Suprapubic skin (tissue), 4 donors: ENCODE data around the gene PRKAG2. TPM values are rescaled to one million over a fixed set of nuclear protein-coding genes. Genes with fewer than 3 reads are reported as not detected.

ENCODE experiments used
- DNase-seq, 2 donors: peaks; one replicate each; pipeline ENCODE4 v3.0.0-alpha.2; 2019; ENCODE audit warnings: low spot score in 2 of 2
- H3K27ac ChIP-seq: fragments of 200-600 bp; sonication (generic); one replicate; pipeline ENCODE4 v1.5.1; 2019
- H3K27me3 ChIP-seq: fragments of 200-600 bp; sonication (generic); one replicate; pipeline ENCODE4 v1.5.1; 2019
- H3K36me3 ChIP-seq: fragments of 200-600 bp; sonication (generic); one replicate; pipeline ENCODE4 v1.5.1; 2019
- H3K4me1 ChIP-seq: fragments of 200-600 bp; sonication (generic); one replicate; pipeline ENCODE4 v1.5.1; 2019
- H3K4me3 ChIP-seq: fragments of 200-600 bp; sonication (generic); one replicate; pipeline ENCODE4 v1.5.1; 2019; ENCODE audit warnings: mild to moderate bottlenecking
- H3K9me3 ChIP-seq: fragments of 200-600 bp; sonication (generic); one replicate; pipeline ENCODE4 v1.5.1; 2019
- EP300 ChIP-seq: sonication (generic); formaldehyde crosslinking; IDR thresholded peaks from one replicate; pipeline ENCODE4 v1.6.1; 2017; ENCODE audit warnings: antibody characterized with exemption
- POLR2A ChIP-seq, 2 donors: fragments of 450-650 bp; IDR thresholded peaks; one replicate each; pipeline ENCODE4 v1.6.1; 2017; ENCODE audit warnings: antibody characterized with exemption in 2 of 2, mild to moderate bottlenecking in 2 of 2, moderate library complexity in 2 of 2
- POLR2AphosphoS5 ChIP-seq, 3 donors: sonication (generic); formaldehyde crosslinking; IDR thresholded peaks; one replicate each; pipeline ENCODE4 v1.6.1; 2017; ENCODE audit warnings: antibody characterized with exemption in 3 of 3
- WGBS: methylation state at CpG from one replicate; pipeline ENCODE4 v1.1.5; 2018; 5-methylcytosine and 5-hydroxymethylcytosine counted together
- total RNA-seq, 4 donors: library from RNA; depleted of rRNA; stranded (reverse); fragments of >200 nt; gene quantifications; one replicate each; pipeline ENCODE4 v1.1.0, GENCODE V29; 2016
- TF ChIP-seq, protein P1 (sequence below), 2 donors: fragments of 200-600 bp in 1 of 2; fragments of 450-650 bp in 1 of 2; sonication (generic) in 1 of 2; IDR thresholded peaks; one replicate each; pipeline ENCODE4 v1.5.1; 2016 to 2019; ENCODE audit warnings: antibody characterized with exemption in 2 of 2, mild to moderate bottlenecking in 1 of 2, moderate library complexity in 1 of 2

Gene PRKAG2
- total RNA-seq, 4 donors from 2014 or later, result 16.5 to 40.0 (median 17.3) TPM

DNA sequence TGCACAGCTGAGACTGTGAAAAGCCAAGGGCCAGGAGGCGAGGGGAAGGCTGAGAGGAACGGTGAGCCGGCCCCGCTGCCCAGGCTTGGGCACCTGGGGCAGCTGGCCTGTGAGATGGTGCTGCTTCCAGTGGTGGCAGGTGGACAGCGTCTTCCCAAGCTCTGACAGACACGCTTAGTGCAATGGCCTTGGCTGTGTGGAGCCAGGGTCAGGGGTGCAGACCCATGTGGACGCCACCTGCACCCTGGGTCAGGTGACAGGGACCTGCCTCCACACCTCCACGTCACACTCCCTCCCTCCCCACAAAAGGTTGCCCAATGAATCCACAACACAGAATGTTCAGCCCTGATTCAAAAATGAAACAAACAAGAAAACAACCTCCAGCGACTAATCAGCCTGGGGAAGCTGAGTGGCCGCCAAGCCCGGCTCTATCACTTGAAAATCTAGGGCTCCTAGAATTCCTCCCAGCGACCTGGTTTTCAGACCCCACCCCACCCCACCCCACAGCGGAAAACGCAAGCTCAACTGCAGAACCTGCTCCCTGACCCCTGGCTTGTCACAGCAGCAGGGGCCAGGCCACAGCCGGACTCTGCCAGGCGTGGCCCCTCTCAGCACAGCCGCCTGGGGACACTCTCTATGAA lies 54.3 kb downstream of the PRKAG2 start:
- H3K9me3 ChIP-seq, result no peaks in the 10 kb centered on the region
- H3K36me3 ChIP-seq, result no peaks in the 10 kb centered on the region
- no peaks in the 10 kb centered on the region for H3K27me3 ChIP-seq
- WGBS, result 68% methylated on average over 12 of the region's 17 CpGs
- no peak overlapping the region for H3K4me3 ChIP-seq
- TF ChIP-seq POLR2AphosphoS5 (IDR thresholded peaks at IDR 0.05), result no peak
- TF ChIP-seq, protein P1, sequence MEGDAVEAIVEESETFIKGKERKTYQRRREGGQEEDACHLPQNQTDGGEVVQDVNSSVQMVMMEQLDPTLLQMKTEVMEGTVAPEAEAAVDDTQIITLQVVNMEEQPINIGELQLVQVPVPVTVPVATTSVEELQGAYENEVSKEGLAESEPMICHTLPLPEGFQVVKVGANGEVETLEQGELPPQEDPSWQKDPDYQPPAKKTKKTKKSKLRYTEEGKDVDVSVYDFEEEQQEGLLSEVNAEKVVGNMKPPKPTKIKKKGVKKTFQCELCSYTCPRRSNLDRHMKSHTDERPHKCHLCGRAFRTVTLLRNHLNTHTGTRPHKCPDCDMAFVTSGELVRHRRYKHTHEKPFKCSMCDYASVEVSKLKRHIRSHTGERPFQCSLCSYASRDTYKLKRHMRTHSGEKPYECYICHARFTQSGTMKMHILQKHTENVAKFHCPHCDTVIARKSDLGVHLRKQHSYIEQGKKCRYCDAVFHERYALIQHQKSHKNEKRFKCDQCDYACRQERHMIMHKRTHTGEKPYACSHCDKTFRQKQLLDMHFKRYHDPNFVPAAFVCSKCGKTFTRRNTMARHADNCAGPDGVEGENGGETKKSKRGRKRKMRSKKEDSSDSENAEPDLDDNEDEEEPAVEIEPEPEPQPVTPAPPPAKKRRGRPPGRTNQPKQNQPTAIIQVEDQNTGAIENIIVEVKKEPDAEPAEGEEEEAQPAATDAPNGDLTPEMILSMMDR (IDR thresholded peaks at IDR 0.05), result no peak
- no peak for TF ChIP-seq EP300
- TF ChIP-seq POLR2A (IDR thresholded peaks at IDR 0.05), result no peak
- no peak overlapping the region for H3K27ac ChIP-seq
- DNase-seq, result no peak
- H3K4me1 ChIP-seq, result peaks cover 32% of the 10 kb centered on the region

DNA sequence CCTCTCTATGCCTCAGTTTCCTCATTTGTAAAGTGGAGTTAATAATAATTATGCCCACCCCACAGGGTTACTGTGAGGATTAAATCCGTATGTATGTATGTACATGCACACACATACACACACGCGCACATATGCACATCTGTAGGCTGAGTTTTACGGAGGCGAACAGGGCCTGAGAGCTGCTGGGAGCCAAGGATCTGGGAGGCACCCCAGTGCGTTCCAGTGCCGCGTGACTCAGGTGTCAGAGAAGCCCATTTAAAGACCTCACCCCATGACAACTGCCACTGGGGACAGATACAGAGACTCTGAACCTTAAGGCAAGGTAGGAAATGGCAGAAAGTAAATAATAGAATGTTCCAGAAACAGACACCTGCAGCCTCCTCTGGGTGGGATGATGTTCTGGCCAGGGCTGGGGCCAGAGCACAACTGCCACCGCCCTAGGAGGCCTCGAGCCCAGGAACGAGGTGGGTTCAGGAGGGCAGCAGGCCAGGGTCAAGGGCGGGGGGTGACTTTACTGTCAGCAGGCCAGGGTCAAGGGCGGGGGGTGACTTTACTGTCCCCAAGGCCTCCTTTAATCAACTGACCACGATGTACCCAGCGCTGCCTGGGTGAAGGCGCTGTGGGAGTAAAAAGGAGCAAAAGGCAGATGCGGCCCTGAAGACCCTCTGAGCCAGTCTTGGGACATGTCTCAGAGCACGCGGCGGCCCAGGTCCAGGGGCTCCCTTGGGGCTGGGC lies 54.9 kb downstream of the PRKAG2 start:
- 91% methylated on average over 20 of the region's 20 CpGs for WGBS
- no peak for DNase-seq

DNA sequence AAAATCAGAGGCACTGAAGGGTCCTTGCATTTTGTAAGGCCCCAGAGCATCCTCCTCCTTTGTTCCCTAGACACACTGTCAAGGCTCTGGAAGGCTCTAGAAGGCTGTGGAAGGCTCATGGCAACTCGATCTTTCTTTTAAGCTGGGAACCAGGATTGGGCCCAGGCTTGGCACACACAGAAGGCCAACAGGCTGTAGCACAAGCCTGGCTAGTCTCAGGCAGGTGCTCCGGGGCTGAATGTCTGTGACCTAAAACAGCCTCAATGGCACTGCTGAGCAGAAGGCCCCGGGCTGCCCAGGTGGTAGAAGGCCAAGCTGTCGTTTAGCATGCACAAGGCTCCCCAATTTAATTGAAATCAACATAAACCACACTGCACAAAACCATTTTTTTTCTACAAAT lies 55.7 kb downstream of the PRKAG2 start:
- Histone ChIP-seq H3K4me3 (no peak overlapping the region), H3K4me1 (peaks cover 32% of the 10 kb centered on the region), H3K36me3 (no peaks in the 10 kb centered on the region), H3K27me3 (no peaks in the 10 kb centered on the region), H3K27ac (no peak overlapping the region), H3K9me3 (no peaks in the 10 kb centered on the region)
- no peak for DNase-seq
- WGBS, result 85% methylated on average over 4 of the region's 4 CpGs
- no peak for TF ChIP-seq POLR2A (IDR thresholded peaks at IDR 0.05)
- TF ChIP-seq, protein P1 (IDR thresholded peaks at IDR 0.05), result no peak
- TF ChIP-seq EP300, result no peak
- TF ChIP-seq POLR2AphosphoS5 (IDR thresholded peaks at IDR 0.05), result no peak

More for the DNA sequence above, 54.9 kb downstream of the PRKAG2 start:
- no peaks in the 10 kb centered on the region for H3K27me3 ChIP-seq
- no peak overlapping the region for H3K27ac ChIP-seq
- H3K4me1 ChIP-seq, result peaks cover 32% of the 10 kb centered on the region
- no peaks in the 10 kb centered on the region for H3K36me3 ChIP-seq
- H3K9me3 ChIP-seq, result no peaks in the 10 kb centered on the region
- TF ChIP-seq EP300 (no peak), POLR2AphosphoS5 (IDR thresholded peaks at IDR 0.05) (no peak), POLR2A (IDR thresholded peaks at IDR 0.05) (no peak)
- TF ChIP-seq, protein P1 (IDR thresholded peaks at IDR 0.05), result no peak
- H3K4me3 ChIP-seq, result no peak overlapping the region

DNA sequence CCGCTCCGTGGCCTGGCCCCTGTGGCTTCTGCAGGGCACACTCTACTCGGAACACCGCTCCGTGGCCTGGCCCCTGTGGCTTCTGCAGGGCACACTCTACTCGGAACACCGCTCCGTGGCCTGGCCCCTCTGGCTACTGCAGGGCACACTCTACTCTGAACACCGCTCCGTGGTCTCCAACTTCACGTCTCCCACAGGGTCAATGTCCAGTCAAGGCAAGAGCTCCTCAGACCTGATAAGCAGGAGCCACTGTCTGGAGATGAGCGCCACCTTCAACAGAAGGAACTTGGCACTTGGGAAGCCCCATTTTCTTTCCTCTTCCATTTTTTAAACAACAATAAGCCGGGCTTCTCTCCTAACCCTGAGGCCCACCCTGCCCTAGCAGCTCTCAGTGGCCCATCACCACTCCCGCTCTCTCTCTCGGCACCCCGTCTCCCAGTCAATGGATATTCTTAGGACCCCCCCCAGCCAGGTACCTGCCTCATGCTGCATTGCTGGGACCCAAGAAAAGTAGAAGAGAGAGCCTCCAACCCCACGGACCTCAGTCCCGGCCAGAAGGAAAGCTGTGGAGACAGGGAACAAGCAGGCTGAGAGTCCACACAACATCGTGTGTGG lies 56.3 kb downstream of the PRKAG2 start:
- Histone ChIP-seq H3K9me3 (no peaks in the 10 kb centered on the region), H3K4me3 (no peak overlapping the region), H3K36me3 (no peaks in the 10 kb centered on the region), H3K27me3 (no peaks in the 10 kb centered on the region), H3K27ac (no peak overlapping the region), H3K4me1 (peaks cover 32% of the 10 kb centered on the region)
- TF ChIP-seq POLR2A (IDR thresholded peaks at IDR 0.05), result no peak
- TF ChIP-seq POLR2AphosphoS5 (IDR thresholded peaks at IDR 0.05), result no peak
- TF ChIP-seq, protein P1 (IDR thresholded peaks at IDR 0.05), result no peak
- no peak for TF ChIP-seq EP300
- WGBS, result 84% methylated on average over 13 of the region's 19 CpGs
- no peak for DNase-seq

GRCh38 chr7:151819866-151820265 lies 57.0 kb downstream of the PRKAG2 start:
- Histone ChIP-seq H3K36me3 (no peaks in the 10 kb centered on the region), H3K27me3 (no peaks in the 10 kb centered on the region), H3K9me3 (no peaks in the 10 kb centered on the region), H3K4me1 (peaks cover 29% of the 10 kb centered on the region), H3K4me3 (no peak overlapping the region), H3K27ac (no peak overlapping the region)
- no peak for TF ChIP-seq POLR2A (IDR thresholded peaks at IDR 0.05)
- no peak for TF ChIP-seq POLR2AphosphoS5 (IDR thresholded peaks at IDR 0.05)
- TF ChIP-seq, protein P1 (IDR thresholded peaks at IDR 0.05), result no peak
- TF ChIP-seq EP300, result no peak
- WGBS, result 57% methylated on average over 8 of the region's 8 CpGs
- DNase-seq, result no peak
